ENCODE results near the gene GFM1. TPM values are rescaled to one million over a fixed set of nuclear protein-coding genes. Genes with fewer than 3 reads are reported as not detected.

GFM1 gene
- total and polyA plus RNA-seq, 2 donors (not counting 3 experiments of a cell fraction or from before 2014, with no cell fraction given) = 14.9 to 68.6 TPM

DNA sequence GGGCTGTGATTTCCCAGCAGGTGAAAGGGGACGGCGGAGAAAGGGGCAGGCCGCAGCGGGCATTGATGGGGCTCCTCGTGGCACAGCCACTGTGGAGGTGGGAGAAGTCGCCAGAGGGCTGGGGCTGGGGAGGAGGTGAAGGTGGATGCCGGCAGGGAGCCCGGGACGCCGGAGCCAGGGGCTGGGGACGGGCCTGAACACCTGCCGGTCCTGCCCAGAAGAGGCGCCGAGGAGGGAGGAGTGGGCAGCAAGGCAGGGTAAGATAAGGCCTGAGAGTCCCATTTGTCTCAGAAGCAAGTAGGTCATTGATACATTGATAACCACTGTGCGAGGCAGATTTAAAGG is 88.5 kb downstream of the GFM1 start:
- intact Hi-C loops (cut with micrococcal nuclease) = loop anchor here (1.0 kb wide), 1 partner anchor 74 kb away; no protein-coding TSS in a partner anchor
- Histone ChIP-seq H3K79me2 (ENCODE audit: control insufficient read depth, insufficient read depth, low read length) (no peaks in the 10 kb centered on the region), H3K36me3 (ENCODE audit: control insufficient read depth in 2 of 2, extremely low read depth in 1 of 2, insufficient read depth in 2 of 2, low read length in 2 of 2) (no peaks in the 10 kb centered on the region), H3K9me1 (replicated peaks; ENCODE audit: control insufficient read depth, extremely low read depth, insufficient read depth, low read length) (no peaks in the 10 kb centered on the region), H3K27me3 (ENCODE audit: control insufficient read depth in 2 of 2, insufficient read depth in 2 of 2, low read length in 2 of 2) (no peaks in the 10 kb centered on the region), H3K4me1 (ENCODE audit: control insufficient read depth, extremely low read depth, insufficient read depth, low read length) (peaks cover 8% of the 10 kb centered on the region), H4K20me1 (replicated peaks; ENCODE audit: control insufficient read depth, extremely low read depth, insufficient read depth, low read length) (no peaks in the 10 kb centered on the region), H3K9ac (replicated peaks; ENCODE audit: extremely low read depth, insufficient read depth, low read length) (no peak overlapping the region), H3K9me3 (replicated peaks; ENCODE audit: control insufficient read depth, insufficient read depth, low read length) (no peaks in the 10 kb centered on the region), H3K27ac (ENCODE audit: insufficient read depth, low read depth, low read length) (no peak overlapping the region), H3K4me3 (replicated peaks in 1 of 3; ENCODE audit: insufficient read depth in 1 of 3, low read depth in 1 of 3, low read length in 3 of 3) (peak overlapping the region in 1 of 3 experiments; percentile 43), H2AFZ (ENCODE audit: low read depth, low read length) (peak overlapping the region; percentile 89), H3K4me2 (ENCODE audit: insufficient read depth, low read length) (peak overlapping the region; percentile 79)
- no TSS peak for BruUV-seq (replicated peaks)
- CTCF ChIA-PET = interaction anchor here (0.6 to 1.3 kb wide), 2 partner anchors 21 to 56 kb away, joined by 3 to 4 read pairs; no protein-coding TSS in a partner anchor
- dilution Hi-C loops (cut with MboI; ENCODE audit: extremely low pct_ligation_motif_present, low sequenced_read_pairs) = no loop called here
- DNase-seq (ENCODE audit: low read depth, low spot score) (no peak), FAIRE-seq (no peak)
- POLR2A ChIA-PET = interaction anchor here (0.7 kb wide), 1 partner anchor 10 kb away, joined by 4 read pairs; no protein-coding TSS in a partner anchor
- TF ChIP-seq FOS (IDR thresholded peaks at IDR 0.05; ENCODE audit: borderline replicate concordance, insufficient read depth, low read length) (no peak), JUN (IDR thresholded peaks at IDR 0.05; ENCODE audit: borderline replicate concordance, insufficient read depth, insufficient read length, low read depth) (no peak), POLR2AphosphoS5 (IDR thresholded peaks at IDR 0.05; ENCODE audit: insufficient read depth, low read depth, low read length) (no peak), MYC (IDR thresholded peaks at IDR 0.05; ENCODE audit: low read depth, low read length) (no peak), EZH2 (IDR thresholded peaks at IDR 0.05; ENCODE audit: borderline replicate concordance, low read depth, low read length, severe bottlenecking) (no peak), POLR2A (IDR thresholded peaks at IDR 0.05; ENCODE audit: low read depth, low read length) (no peak), GATA2 (IDR thresholded peaks at IDR 0.05; ENCODE audit: insufficient read depth, insufficient read length, low read depth, low read length) (no peak)
- TF ChIP-seq, protein P1, sequence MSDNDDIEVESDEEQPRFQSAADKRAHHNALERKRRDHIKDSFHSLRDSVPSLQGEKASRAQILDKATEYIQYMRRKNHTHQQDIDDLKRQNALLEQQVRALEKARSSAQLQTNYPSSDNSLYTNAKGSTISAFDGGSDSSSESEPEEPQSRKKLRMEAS (IDR thresholded peaks at IDR 0.05; ENCODE audit: insufficient read depth, insufficient read length) = no peak
- TF ChIP-seq, protein P2, sequence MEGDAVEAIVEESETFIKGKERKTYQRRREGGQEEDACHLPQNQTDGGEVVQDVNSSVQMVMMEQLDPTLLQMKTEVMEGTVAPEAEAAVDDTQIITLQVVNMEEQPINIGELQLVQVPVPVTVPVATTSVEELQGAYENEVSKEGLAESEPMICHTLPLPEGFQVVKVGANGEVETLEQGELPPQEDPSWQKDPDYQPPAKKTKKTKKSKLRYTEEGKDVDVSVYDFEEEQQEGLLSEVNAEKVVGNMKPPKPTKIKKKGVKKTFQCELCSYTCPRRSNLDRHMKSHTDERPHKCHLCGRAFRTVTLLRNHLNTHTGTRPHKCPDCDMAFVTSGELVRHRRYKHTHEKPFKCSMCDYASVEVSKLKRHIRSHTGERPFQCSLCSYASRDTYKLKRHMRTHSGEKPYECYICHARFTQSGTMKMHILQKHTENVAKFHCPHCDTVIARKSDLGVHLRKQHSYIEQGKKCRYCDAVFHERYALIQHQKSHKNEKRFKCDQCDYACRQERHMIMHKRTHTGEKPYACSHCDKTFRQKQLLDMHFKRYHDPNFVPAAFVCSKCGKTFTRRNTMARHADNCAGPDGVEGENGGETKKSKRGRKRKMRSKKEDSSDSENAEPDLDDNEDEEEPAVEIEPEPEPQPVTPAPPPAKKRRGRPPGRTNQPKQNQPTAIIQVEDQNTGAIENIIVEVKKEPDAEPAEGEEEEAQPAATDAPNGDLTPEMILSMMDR (IDR thresholded peaks at IDR 0.05; ENCODE audit: extremely low read depth in 1 of 2, insufficient read depth in 1 of 2, low read depth in 1 of 2, low read length in 2 of 2) = no peak

All from endothelial cell of umbilical vein (primary cell).